Suprapubic skin (tissue), 4 donors: ENCODE results near the gene MAEA.

Experiments
- EP300 ChIP-seq: sonication (generic); formaldehyde crosslinking; IDR thresholded peaks from one replicate; pipeline ENCODE4 v1.6.1; 2017; ENCODE audit warnings: antibody characterized with exemption
- POLR2AphosphoS5 ChIP-seq, 3 donors: sonication (generic); formaldehyde crosslinking; IDR thresholded peaks; one replicate each; pipeline ENCODE4 v1.6.1; 2017; ENCODE audit warnings: antibody characterized with exemption in 3 of 3
- TF ChIP-seq, protein P1 (sequence below), 2 donors: fragments of 200-600 bp in 1 of 2; fragments of 450-650 bp in 1 of 2; sonication (generic) in 1 of 2; IDR thresholded peaks; one replicate each; pipeline ENCODE4 v1.5.1; 2016 to 2019; ENCODE audit warnings: antibody characterized with exemption in 2 of 2, mild to moderate bottlenecking in 1 of 2, moderate library complexity in 1 of 2

DNA sequence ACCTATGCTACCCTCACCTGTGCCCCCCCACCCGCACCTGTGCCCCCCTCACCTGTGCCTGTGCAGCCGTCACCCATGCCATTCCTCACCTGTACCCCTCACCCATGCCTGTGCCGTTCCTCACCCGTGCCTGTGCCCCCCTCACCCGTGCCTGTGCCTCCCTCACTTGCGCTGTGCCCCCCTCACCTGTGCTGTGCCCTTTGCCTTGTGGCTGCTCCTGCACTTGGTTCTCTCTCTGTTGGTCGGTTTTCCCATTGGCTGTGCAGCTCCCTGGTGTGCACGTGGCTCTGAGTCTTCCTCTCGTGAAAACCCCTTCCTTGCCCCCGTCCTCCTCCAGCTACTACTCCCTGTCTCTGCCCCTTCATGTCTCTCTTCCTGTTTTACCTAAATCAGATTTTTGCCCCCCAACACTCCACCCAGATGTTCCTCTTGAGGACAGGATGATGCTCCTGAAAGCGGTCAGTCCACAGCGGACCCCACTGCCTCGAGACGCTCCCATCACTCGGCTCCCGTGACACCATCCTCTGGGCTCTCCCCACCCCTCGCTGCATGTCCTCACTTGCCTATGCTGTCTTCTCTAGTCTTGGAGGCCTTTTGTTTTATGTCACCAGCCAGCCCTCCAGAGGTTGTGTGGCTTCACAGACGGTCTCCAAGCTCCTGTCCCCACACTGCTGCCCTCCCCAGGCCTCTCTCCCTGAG is 6.8 kb downstream of the MAEA start:
- TF ChIP-seq, protein P1, sequence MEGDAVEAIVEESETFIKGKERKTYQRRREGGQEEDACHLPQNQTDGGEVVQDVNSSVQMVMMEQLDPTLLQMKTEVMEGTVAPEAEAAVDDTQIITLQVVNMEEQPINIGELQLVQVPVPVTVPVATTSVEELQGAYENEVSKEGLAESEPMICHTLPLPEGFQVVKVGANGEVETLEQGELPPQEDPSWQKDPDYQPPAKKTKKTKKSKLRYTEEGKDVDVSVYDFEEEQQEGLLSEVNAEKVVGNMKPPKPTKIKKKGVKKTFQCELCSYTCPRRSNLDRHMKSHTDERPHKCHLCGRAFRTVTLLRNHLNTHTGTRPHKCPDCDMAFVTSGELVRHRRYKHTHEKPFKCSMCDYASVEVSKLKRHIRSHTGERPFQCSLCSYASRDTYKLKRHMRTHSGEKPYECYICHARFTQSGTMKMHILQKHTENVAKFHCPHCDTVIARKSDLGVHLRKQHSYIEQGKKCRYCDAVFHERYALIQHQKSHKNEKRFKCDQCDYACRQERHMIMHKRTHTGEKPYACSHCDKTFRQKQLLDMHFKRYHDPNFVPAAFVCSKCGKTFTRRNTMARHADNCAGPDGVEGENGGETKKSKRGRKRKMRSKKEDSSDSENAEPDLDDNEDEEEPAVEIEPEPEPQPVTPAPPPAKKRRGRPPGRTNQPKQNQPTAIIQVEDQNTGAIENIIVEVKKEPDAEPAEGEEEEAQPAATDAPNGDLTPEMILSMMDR (IDR thresholded peaks at IDR 0.05), result no peak
- no peak for TF ChIP-seq EP300
- no peak for TF ChIP-seq POLR2AphosphoS5 (IDR thresholded peaks at IDR 0.05)
